UCSD-AML1 (cell line): ENCODE results near the gene NTM.

Experiments
- DNase-seq: peaks from one replicate; lab custom pipeline; 2025; ENCODE audit not compliant: unreplicated experiment; lab: John Stamatoyannopoulos, UW

NTM gene

DNA sequence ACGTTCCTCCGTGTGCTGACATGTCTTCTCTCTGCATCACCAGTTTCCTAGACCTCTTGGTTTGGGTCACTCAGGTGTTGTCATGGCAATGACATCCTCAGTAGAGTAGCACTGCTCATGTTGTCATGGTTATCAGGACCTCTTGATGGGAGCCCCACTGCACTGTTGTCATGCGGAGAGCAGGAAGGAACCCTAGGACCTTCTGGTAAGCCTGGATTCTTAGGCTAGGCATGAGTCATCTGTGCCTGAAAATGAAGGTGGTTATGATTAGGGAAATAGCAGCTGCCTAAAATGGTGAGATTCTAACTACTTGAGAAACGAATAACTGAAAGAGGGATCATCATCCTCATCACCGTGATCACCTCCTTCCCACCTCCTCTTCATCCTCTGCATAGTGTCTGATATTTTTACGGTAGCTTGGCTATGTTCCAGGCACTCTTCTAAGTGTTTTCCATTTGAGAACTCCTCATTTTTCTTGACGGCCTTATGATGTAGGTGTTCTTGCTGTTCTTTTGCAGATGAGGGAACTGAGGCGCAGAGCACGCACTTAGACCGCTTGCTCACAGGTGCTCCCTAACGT, 858.4 kb downstream of the NTM start:
- no peak for DNase-seq

DNA sequence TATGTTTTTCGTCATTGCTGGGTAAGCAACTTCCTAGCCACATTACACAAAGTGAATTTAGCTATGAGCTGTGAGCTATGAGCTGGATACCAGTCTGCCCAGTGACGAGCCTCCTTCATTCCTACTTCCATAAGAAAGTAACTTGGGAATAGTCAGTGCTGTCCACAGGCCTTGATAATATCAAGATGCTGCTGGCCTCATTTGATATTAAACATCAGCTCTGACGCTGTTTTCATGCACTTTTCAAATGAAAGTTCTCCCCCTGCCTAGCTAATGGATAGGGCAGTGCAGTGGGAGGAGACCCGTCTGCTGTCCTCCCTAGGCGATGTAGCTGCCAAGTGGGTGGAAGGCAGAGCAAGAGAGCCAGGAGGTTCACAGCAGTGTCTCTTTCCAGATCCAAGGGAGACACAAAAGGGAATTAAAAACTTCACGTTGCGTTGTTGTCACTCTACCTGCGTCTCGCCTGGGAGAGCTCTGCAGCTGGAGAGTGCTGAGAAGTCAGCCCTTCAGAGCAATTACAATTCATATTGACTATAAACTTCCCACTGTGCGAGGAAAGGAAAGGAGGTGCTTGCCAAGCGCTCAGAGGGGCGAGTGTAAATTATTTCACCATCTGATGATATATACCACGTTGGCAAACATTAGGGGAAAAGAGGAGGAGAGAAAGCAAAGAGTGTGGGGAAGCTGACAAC, 861.4 kb downstream of the NTM start:
- no peak for DNase-seq

DNA sequence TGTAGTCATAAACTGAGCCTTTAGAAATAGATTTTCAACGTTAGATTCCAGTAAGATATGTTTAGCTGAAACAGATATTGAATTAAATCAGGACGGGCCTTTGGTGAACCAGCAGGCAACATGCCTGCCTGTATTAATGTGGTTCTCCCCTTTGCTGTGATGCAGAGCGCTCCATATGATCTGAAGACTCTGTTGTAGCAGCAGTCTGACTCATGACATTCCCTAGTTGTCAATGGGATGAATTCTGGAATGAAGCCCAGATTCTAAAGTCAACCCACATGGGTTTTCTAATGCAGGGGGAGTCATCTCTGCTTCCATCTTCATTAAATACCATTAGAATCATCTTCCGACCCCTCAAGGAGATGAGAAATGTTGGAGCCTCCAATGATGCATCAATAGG, 864.5 kb downstream of the NTM start:
- no peak for DNase-seq

- DNase-seq: no peak
Measured at GRCh38 chr11:132237781-132238180, 867.4 kb downstream of the NTM start.

DNA sequence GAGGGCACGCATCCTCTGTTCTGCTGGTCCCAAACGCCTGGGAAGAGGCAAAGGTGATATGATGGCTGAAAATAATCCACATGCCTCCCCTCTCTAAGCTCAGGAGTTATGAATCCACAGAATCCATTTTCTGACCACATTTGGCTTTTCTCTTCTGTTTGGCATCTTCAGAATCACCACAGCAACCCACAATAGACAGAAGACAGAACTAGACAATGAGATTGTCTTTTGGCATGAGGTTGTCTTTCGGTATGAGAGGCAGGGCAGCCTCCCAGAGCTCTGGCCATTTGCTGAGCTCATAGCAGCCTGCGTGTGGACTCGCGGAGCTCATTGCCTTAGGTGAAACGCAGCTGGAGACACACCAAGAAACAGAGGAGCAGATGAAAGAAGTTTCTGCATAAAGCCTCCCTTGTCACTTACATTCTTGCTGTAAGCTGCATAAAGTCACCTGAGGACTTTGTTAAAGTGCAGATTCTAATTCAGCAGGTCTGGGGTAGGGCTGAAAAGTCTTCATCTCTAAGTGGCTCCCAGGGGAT, 868.0 kb downstream of the NTM start:
- no peak for DNase-seq

- no peak for DNase-seq
Measured at GRCh38 chr11:132240374-132240773, 870.0 kb downstream of the NTM start.

DNA sequence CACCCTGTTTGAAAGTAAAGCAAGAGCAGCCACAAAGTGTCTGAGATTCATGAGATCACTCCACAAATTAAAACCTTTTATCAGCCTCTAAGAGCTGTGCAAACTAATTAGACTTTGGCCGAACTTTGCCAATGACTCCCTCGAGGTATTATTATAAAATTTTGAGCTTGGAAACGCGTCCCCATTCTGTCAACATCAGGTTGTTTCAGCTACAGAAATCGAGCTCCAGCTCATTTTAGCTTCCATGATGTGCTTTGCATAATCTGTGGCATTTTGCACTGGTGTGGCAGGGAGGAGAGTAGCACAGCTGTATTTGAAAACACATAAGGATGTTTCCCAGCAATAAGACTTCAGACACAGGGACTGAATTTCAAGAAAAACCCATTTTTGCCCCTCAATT, 872.2 kb downstream of the NTM start:
- DNase-seq: no peak

GRCh38 chr11:132244846-132245245, 874.4 kb downstream of the NTM start:
- DNase-seq: no peak

- DNase-seq: no peak
Measured at GRCh38 chr11:132245403-132246385, 875.3 kb downstream of the NTM start.

DNA sequence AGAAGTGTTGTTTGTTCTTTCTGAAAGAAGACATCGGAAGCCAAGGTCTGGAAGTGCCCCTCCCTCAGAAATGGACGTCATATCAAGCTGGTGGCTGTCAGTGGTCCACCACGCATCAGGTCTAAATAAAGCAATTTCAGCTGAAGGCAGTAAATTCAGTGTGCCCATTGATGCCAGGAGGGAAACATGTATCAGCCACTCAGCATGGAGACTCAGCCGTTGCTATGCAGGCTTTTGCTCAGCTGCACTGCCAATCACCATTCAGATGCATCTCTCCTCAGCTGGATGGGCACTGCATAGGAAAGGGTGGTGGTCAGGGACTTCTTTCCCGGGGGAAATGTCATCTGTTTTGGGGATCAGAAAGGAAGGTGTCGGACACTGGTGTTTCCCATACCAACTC, 878.2 kb downstream of the NTM start:
- DNase-seq: no peak

DNA sequence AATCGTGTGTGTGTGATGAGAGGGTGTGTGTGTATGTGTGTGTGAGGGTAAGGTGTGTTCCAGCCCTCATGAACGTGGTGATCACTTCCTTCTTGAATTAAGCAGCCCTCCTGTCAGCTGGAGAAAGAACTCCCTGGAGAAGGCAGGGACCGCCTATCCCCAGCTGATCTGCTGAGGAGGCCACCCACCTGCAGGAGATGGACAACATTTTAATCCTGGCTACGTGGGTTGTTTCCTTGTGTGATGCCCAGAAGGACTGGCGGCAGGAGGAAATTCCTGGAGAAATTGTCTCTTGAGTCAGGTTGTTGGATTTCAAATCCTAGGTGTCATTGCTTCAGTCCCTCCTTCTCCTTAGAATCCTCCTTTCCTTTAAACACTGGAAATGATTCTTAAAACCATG, 878.8 kb downstream of the NTM start:
- DNase-seq: no peak

DNA sequence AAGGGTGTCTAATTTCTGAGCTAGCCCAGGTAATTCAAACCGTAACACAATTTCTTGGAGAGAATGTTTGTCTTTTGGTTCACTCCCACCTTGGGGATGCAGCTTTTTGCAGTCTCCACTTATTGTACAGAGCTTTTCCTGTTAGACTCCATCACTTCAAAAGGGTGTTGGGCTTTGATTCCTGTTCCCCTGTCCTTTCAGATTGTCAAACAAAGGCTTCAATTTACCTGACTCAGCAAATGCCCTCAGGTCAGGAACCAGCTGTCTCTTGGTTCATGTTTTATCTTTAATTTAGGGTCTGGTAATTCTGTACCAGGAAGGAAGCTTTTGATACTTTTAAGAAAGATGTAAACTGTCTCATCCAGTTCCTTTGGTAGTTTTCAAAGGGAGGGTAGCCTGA, 880.6 kb downstream of the NTM start:
- DNase-seq: no peak

DNA sequence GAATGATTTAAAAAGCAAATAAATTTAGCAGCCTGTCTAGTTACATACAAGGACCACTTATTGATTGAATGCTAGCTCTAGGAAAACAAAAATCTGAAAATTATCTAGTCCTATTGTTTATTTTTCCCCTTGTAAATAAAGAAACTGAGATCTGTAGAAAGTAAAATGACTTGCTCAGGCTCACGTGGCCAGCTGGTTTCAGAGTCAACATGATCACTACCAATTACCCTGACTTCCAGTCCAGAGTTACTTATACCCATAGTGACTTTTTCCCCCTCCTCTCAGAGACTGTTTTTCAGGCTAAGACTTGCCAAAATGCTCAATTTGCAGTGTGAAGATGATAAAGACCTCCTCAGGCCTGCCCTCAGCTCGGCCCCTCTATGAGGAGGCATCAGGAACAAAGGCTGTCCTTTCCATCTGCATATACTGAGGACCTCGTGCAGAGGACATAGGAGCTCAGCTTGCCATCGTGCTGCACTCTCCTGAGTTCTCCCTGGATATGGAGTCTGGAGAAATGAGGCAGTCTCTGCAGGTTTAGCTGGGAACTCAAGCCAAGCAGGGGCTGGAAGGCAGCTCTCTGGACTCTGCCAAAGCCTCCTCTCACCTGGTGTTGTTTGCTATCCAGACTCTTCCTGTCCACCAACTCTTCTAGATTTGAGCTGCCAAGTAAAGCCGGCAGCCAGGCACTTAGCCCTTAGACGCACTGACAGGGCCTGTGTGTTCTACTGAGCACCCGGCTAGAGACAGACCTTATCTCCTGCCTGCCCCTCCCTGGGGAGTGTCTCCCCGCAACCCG, 883.3 kb downstream of the NTM start:
- no peak for DNase-seq

- DNase-seq: no peak
Measured at GRCh38 chr11:132254906-132255305, 884.5 kb downstream of the NTM start.

DNA sequence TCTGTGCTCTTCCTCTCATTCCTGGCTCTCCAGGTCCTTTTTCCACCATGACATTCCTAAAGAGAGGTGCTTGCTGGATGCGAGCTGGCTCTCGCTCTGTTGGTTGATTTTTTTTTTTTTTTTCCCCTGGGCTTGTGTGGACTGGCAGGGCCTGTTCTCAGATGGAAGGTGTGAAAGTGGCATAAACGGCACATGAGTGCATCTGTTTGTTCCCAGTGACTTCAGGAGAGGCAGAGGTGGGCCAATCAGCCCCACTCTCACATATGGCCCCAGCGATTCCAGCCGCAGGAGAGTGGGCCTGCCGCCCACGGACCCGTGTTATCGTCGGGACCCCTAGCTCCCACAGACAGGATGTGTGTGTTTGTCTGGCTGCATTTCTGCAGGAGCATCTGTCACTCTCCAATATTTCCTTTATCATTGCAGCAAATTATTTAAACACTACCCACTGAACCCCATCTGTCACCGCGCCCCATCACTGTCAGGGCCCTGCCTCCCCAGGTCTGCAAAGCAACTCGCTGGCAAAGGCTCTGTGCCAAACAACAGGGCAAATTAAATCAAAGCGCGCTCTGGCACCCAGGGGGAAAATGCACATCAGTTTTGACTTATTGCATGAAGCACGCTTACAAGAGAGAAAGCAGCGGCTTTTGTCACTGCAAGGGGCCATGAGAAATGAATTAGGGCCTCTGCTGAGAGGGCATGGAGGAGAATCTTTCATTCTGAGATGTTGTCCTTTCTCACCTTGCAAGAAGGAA, 886.3 kb downstream of the NTM start:
- no peak for DNase-seq

- no peak for DNase-seq
Measured at GRCh38 chr11:132257871-132258270, 887.5 kb downstream of the NTM start.

GRCh38 chr11:132258875-132259274, 888.5 kb downstream of the NTM start:
- DNase-seq: no peak

- DNase-seq: no peak
Measured at GRCh38 chr11:132260636-132261035, 890.2 kb downstream of the NTM start.

DNA sequence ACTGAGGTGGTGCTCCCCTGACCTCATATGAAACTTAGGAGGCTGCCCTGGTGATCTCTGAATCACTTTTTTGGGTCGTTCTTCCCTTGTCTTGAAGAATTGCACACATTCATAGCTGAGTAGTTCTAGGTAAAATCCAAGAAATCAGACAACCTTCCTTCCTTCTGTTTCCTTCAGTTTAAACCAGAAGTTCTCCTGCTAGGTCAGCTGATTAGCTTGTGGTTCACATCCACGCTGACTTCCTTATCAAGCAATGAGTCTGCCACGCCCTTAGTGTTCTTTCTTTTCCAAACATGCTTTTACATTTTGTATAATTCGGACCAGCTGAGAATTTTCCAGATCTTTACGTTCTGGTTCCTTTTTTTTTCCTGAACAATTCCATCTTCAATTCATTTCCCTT, 892.8 kb downstream of the NTM start:
- DNase-seq: no peak

DNA sequence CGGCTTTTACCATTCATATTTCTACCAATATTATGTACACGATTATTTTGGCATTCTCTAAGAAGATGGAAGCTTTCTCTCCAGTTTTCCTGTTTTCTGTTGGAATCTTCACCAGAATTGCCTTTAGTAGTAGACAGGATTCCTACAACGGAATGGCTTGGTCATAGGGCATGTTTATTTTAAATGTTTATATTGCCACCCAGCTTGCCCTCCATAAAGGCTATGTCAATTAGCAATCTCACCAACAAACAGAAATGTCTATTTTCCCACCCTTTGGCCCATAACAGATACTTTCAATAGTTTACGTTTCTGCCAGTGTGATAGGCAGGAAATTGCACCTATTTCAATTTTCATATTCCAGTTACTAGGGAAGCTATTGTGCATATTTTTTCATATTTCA, 893.5 kb downstream of the NTM start:
- no peak for DNase-seq
